Activated B cell treated with CpG ODN at 0.5 μM for 24 hours (primary cell): ENCODE data around the gene TMEM45B. TPM values are rescaled to one million over a fixed set of nuclear protein-coding genes. Genes with fewer than 3 reads are reported as not detected.
"Not testable (repeated sequence)": the region's sequence is repeated elsewhere in the genome, so short reads cannot be mapped to it uniquely, and the experiment has no call there.

ENCODE experiments used
- ATAC-seq: fragments of 200-7000 bp; cut with Tn5 transposase; one replicate; pipeline ENCODE4 v1.10.0; 2021; ENCODE audit warnings: low read depth, mild to moderate bottlenecking, moderate library complexity
- CTCF ChIA-PET: fragments of 350-600 bp; sonication (Branson Sonifier 250); formaldehyde crosslinking; loops from one replicate; lab custom pipeline; 2021; ENCODE audit warnings: antibody characterized with exemption; lab: Charles Lee
- POLR2A ChIA-PET: fragments of 350-600 bp; sonication (Branson Sonifier 250); formaldehyde crosslinking; loops from one replicate; lab custom pipeline; 2021; ENCODE audit warnings: antibody characterized with exemption; lab: Charles Lee
- DNase-seq: peaks from one replicate; pipeline ENCODE4 v3.0.0; 2022
- H3K27ac Mint-ChIP-seq: one replicate; pipeline ENCODE4 v1.8.0; 2020; ENCODE audit warnings: mixed read lengths
- H3K27me3 Mint-ChIP-seq: one replicate; pipeline ENCODE4 v1.8.0; 2021; ENCODE audit warnings: mixed read lengths
- H3K36me3 Mint-ChIP-seq: one replicate; pipeline ENCODE4 v1.8.0; 2021; ENCODE audit warnings: low read depth, mixed read lengths
- H3K4me1 Mint-ChIP-seq: one replicate; pipeline ENCODE4 v1.8.0; 2021; ENCODE audit warnings: mixed read lengths
- H3K4me3 Mint-ChIP-seq: one replicate; pipeline ENCODE4 v1.8.0; 2020; ENCODE audit warnings: mild to moderate bottlenecking, mixed read lengths
- H3K9me3 Mint-ChIP-seq: one replicate; pipeline ENCODE4 v1.8.0; 2020; ENCODE audit warnings: mixed read lengths
- intact Hi-C: fragments of 100-400 bp; cut with micrococcal nuclease; formaldehyde crosslinking; loops from one replicate; pipeline ENCODE4 v1.15.1; 2024
- total RNA-seq: library from RNA; stranded (reverse); gene quantifications from 2 replicates; pipeline ENCODE4 v1.2.3, GENCODE V29; 2022
- TF ChIP-seq, protein P1 (sequence below): fragments of 200-600 bp; IDR thresholded peaks from one replicate; pipeline ENCODE4 v1.8.0; 2022; ENCODE audit warnings: antibody characterized with exemption, mild to moderate bottlenecking

TMEM45B gene
- total RNA-seq, 1 donor from 2014 or later: not detected

DNA sequence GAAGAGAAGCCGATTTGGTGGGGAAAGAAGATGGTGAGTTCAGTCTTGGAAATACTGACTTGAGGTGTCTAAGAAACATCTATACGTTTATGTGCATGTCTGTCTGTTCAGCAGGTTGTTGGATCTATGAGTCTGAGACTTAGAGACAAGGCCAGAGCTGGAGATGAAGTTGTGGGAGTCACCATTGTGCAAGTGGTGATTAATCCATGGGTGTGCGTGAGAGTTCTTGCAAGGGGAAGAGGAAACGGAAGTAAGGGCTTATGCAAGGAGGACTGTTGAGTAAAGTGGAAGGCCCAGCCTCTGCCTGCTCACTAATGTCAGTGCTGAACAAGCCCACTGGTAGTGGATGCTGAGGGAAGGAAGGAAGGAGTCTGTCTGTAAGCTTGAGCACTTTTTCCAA, 9.7 kb downstream of the TMEM45B start:
- intact Hi-C loops: no loop called here
- CTCF ChIA-PET: no interaction called here
- TF ChIP-seq, protein P1, sequence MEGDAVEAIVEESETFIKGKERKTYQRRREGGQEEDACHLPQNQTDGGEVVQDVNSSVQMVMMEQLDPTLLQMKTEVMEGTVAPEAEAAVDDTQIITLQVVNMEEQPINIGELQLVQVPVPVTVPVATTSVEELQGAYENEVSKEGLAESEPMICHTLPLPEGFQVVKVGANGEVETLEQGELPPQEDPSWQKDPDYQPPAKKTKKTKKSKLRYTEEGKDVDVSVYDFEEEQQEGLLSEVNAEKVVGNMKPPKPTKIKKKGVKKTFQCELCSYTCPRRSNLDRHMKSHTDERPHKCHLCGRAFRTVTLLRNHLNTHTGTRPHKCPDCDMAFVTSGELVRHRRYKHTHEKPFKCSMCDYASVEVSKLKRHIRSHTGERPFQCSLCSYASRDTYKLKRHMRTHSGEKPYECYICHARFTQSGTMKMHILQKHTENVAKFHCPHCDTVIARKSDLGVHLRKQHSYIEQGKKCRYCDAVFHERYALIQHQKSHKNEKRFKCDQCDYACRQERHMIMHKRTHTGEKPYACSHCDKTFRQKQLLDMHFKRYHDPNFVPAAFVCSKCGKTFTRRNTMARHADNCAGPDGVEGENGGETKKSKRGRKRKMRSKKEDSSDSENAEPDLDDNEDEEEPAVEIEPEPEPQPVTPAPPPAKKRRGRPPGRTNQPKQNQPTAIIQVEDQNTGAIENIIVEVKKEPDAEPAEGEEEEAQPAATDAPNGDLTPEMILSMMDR: no peak
- H3K9me3 Mint-ChIP-seq: no peaks in the 10 kb centered on the region
- DNase-seq (no peak), ATAC-seq (no peak)
- POLR2A ChIA-PET: no interaction called here
- H3K36me3 Mint-ChIP-seq: no peaks in the 10 kb centered on the region
- H3K4me1 Mint-ChIP-seq: no peaks in the 10 kb centered on the region
- no peak overlapping the region for H3K27ac Mint-ChIP-seq
- peaks cover 13% of the 10 kb centered on the region for H3K27me3 Mint-ChIP-seq
- H3K4me3 Mint-ChIP-seq: no peak overlapping the region

DNA sequence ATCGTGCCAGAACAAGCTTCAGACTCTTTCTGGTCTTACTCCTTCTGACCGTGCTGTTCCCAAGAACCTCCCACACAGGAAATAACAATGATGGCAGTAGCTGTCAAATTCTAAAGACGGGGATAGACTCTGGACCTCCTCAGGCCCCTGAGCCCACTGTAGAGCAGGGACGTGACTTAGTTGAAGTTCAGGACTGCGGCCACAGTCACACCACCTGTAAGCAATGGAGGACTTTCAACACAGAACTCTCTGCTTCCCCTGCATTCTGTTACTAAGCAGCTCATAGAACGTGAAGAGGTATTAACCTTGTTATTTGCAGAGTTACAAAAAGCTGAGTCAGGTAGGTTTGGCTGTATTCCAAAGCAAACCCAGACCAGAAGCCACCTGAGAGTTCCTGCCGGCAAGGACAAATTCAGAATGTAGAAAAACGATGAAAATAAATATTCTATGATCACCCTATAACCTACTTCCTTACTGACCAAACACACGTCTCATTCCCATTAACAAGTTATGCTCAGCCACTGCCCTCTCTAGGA, 12.7 kb downstream of the TMEM45B start:
- POLR2A ChIA-PET: no interaction called here
- Mint-ChIP-seq H3K27ac (no peak overlapping the region), H3K36me3 (no peaks in the 10 kb centered on the region), H3K9me3 (no peaks in the 10 kb centered on the region), H3K4me1 (no peaks in the 10 kb centered on the region), H3K4me3 (no peak overlapping the region), H3K27me3 (peaks cover 13% of the 10 kb centered on the region)
- intact Hi-C loops: no loop called here
- no peak for ATAC-seq
- CTCF ChIA-PET: no interaction called here
- no peak for DNase-seq
- TF ChIP-seq, protein P1: no peak

DNA sequence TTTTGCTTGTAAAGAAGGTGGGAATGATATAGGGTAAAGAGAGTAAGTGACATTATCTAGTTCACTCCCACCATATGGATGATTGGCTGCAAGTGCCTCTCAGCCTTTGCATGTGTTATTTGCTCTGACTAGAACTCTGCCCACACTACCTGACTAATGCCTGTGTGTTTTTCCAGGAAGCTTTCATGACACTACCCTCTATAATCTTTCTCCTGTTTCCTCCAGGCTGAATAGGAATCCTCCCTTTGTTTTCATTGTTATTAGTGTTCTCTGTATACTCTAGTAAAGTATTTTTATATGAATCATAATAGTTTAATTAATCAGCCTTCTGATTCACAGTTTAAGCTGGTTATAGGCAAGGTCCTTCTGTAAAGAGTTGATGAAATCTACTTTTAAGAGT, 13.8 kb downstream of the TMEM45B start:
- ATAC-seq, intact Hi-C loops, DNase-seq, CTCF ChIA-PET, H3K9me3 Mint-ChIP-seq, H3K36me3 Mint-ChIP-seq, H3K4me3 Mint-ChIP-seq, H3K4me1 Mint-ChIP-seq, H3K27ac Mint-ChIP-seq, POLR2A ChIA-PET: not testable (repeated sequence)
- peaks cover 13% of the 10 kb centered on the region for H3K27me3 Mint-ChIP-seq

DNA sequence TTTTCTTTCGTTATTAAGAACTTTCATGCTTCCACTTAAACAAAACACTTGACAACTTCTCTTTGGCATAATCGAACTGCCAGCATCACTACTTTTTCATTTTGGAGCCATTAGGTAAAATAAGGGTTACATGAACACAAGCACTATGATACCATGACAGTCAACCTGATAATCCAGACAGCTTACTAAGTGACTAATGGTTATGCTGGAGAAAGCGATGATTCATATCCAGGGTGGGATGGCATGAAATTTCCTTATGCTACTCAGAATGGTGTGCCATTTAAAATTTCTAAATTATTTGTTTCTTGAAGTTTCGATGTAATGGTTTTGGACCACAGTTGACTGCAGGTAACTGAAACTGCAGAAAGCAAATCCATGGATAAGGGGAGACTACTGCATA, 15.6 kb downstream of the TMEM45B start:
- H3K4me1 Mint-ChIP-seq, H3K9me3 Mint-ChIP-seq, H3K27ac Mint-ChIP-seq, ATAC-seq, POLR2A ChIA-PET, CTCF ChIA-PET, DNase-seq, H3K4me3 Mint-ChIP-seq, intact Hi-C loops, H3K36me3 Mint-ChIP-seq: not testable (repeated sequence)
- H3K27me3 Mint-ChIP-seq: peaks cover 13% of the 10 kb centered on the region

DNA sequence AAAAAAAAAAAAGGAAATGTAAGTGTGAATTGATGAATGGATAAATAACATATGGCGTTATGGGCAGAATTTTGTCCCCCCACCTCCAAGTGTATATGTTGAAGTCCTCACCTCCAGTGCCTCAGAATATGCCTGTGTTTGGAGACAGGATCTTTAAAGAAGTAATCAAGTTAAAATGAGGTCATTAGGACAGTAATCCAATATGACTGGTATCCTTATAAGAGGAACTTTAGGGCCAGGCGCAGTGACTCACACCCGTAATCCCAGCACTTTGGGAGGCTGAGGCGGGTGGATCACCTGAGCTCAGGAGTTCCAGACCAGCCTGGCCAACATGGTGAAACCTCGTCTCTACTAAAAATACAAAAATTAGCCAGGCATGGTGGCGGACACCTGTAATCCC, 17.6 kb downstream of the TMEM45B start:
- H3K4me1 Mint-ChIP-seq, H3K36me3 Mint-ChIP-seq, DNase-seq, H3K27ac Mint-ChIP-seq, H3K9me3 Mint-ChIP-seq, H3K27me3 Mint-ChIP-seq, ATAC-seq, H3K4me3 Mint-ChIP-seq, intact Hi-C loops, POLR2A ChIA-PET, CTCF ChIA-PET: not testable (repeated sequence)

DNA sequence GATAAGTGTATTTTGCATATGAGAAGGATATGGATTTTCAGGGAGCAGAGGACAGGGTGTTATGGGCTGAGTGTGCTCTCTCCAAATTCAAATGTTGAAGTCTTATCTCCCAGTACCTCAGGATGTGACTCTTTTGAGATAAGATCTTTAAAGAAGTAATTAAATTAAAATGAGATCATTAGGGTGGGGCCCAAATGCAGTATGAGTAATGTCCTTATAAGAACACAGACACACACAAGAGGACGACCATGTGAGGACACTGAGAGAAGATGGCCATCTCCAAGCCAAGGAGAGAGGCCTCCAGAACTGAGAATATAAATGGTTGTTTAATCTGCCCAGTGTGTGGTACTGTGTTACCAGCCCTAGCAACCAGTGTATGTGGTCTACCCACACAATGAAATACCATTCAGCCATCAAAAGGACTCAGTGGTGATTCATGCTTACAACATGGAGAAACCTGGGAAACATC, 20.8 kb downstream of the TMEM45B start:
- H3K4me1 Mint-ChIP-seq, H3K27ac Mint-ChIP-seq, CTCF ChIA-PET, H3K4me3 Mint-ChIP-seq, H3K9me3 Mint-ChIP-seq, H3K27me3 Mint-ChIP-seq, H3K36me3 Mint-ChIP-seq, intact Hi-C loops, DNase-seq, POLR2A ChIA-PET, ATAC-seq: not testable (repeated sequence)

DNA sequence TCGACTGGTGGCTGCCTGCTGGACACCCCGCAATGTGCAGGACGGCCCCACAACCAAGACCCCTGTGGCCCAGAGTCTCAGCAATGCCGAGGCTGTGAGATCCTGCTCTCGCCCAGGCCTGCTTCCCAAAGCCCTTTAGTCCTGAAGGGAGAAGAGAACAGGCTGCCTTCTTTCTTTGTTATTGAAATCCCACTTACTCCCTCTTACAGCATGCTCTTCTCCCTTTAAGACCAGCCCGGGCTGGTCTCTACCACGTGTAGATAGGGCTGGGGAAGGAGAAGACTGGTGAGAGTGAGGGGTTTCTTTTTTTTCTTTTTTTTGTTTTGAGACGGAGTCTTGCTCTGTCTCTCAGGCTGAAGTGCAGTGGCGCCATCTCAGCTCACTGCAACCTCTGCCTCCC, 21.3 kb downstream of the TMEM45B start:
- DNase-seq (no peak), ATAC-seq (no peak)
- no peak overlapping the region for H3K27ac Mint-ChIP-seq
- H3K36me3 Mint-ChIP-seq: no peaks in the 10 kb centered on the region
- intact Hi-C loops: no loop called here
- ChIA-PET CTCF (interaction anchor here (0.7 kb wide), 1 partner anchor 13 kb away, joined by 5 read pairs; no protein-coding TSS in a partner anchor), POLR2A (no interaction called here)
- peaks cover 5% of the 10 kb centered on the region for H3K27me3 Mint-ChIP-seq
- no peaks in the 10 kb centered on the region for H3K4me1 Mint-ChIP-seq
- no peak overlapping the region for H3K4me3 Mint-ChIP-seq
- TF ChIP-seq, protein P1: no peak
- no peaks in the 10 kb centered on the region for H3K9me3 Mint-ChIP-seq
